Measurements from ENCODE around the gene PROC.

GRCh38 chr2:127400533-127400896 lies 17.7 kb upstream of the PROC start:
- TF ChIP-seq CTCF (IDR thresholded peaks at IDR 0.05) (no peak), POLR2A (IDR thresholded peaks at IDR 0.05) (no peak)
